ENCODE measurements around the gene SGPL1. TPM values are rescaled to one million over a fixed set of nuclear protein-coding genes. Genes with fewer than 3 reads are reported as not detected.

Gene SGPL1
- total RNA-seq, 4 donors from 2014 or later: 24.9 to 65.4 (median 61.3) TPM

DNA sequence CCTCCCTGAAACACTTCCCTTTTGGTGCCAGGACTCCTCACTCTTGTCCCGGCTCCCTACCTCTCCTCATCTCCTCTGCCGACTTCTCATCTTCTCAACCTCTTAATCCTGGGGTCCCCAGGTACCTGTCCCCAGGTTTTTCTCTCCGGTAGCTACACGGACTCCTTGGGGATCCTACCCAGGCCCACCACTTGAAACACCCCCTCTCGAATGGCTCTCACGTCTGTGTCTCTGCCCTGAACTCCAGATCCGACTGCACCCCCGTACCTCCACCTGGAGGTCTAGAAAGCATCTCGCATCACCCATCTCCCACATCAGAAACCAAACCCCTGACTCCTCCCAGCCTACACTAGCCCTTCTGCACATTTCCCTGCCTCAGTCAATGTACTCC is 35.4 kb upstream of the SGPL1 start:
- Histone ChIP-seq H3K27ac (no peak overlapping the region), H3K9me3 (no peaks in the 10 kb centered on the region), H3K27me3 (no peaks in the 10 kb centered on the region), H3K4me3 (no peak overlapping the region), H3K4me1 (peaks cover 0 to 6% (median 1%) of the 10 kb centered on the region in 4 donors), H3K36me3 (no peaks in the 10 kb centered on the region)
- no peak for DNase-seq
- intact Hi-C loops (cut with DNase I; ENCODE audit: low total_unique reads) (no loop called here), in situ Hi-C loops (cut with MboI; ENCODE audit: low pct_ligation_motif_present in 1 of 4, low pct_unique_long_range_greater_than_20kb in 1 of 4, low sequenced_read_pairs in 3 of 4) (no loop called here)
- TF ChIP-seq POLR2A (IDR thresholded peaks at IDR 0.05): no peak
- TF ChIP-seq POLR2AphosphoS5 (IDR thresholded peaks at IDR 0.05): no peak
- TF ChIP-seq, protein P1, sequence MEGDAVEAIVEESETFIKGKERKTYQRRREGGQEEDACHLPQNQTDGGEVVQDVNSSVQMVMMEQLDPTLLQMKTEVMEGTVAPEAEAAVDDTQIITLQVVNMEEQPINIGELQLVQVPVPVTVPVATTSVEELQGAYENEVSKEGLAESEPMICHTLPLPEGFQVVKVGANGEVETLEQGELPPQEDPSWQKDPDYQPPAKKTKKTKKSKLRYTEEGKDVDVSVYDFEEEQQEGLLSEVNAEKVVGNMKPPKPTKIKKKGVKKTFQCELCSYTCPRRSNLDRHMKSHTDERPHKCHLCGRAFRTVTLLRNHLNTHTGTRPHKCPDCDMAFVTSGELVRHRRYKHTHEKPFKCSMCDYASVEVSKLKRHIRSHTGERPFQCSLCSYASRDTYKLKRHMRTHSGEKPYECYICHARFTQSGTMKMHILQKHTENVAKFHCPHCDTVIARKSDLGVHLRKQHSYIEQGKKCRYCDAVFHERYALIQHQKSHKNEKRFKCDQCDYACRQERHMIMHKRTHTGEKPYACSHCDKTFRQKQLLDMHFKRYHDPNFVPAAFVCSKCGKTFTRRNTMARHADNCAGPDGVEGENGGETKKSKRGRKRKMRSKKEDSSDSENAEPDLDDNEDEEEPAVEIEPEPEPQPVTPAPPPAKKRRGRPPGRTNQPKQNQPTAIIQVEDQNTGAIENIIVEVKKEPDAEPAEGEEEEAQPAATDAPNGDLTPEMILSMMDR (IDR thresholded peaks at IDR 0.05): no peak
- no peak for TF ChIP-seq EP300 (IDR thresholded peaks at IDR 0.05; ENCODE audit: low read depth)
- 83 to 90% methylated on average over 8 to 9 of the region's 9 CpGs for WGBS, 2 donors (ENCODE audit: low coverage in 1 of 2)

DNA sequence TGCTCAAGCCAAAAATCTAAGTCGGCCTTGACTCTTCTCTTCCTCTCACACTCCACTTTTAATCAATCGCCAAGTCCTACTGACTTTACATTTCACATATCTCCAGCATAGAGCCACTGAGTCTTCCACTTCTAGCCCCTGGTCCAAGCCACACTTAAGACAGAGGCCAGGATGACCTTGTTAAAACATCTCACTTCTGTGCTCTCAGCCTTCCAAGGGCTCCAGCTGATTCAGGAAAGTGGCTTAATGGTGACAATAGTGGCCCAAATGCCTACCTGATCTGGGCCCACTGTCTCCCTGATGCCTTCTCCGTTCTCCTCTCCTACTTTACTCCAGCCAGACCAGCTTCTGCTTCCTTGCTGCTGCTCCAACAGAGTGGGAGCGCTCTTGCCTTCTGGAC is 35.0 kb upstream of the SGPL1 start:
- H3K27ac ChIP-seq: no peak overlapping the region
- intact Hi-C loops (cut with DNase I; ENCODE audit: low total_unique reads) (no loop called here), in situ Hi-C loops (cut with MboI; ENCODE audit: low pct_ligation_motif_present in 1 of 4, low pct_unique_long_range_greater_than_20kb in 1 of 4, low sequenced_read_pairs in 3 of 4) (no loop called here)
- no peaks in the 10 kb centered on the region for H3K36me3 ChIP-seq
- WGBS, 2 donors (ENCODE audit: low coverage in 1 of 2): 88 to 96% methylated on average over 4 of the region's 4 CpGs
- no peak for DNase-seq
- no peaks in the 10 kb centered on the region for H3K27me3 ChIP-seq
- TF ChIP-seq POLR2AphosphoS5 (IDR thresholded peaks at IDR 0.05) (no peak), EP300 (IDR thresholded peaks at IDR 0.05; ENCODE audit: low read depth) (no peak), POLR2A (IDR thresholded peaks at IDR 0.05) (no peak)
- TF ChIP-seq, protein P1 (IDR thresholded peaks at IDR 0.05): no peak
- peaks cover 0 to 6% (median 1%) of the 10 kb centered on the region in 4 donors for H3K4me1 ChIP-seq
- no peaks in the 10 kb centered on the region for H3K9me3 ChIP-seq
- no peak overlapping the region for H3K4me3 ChIP-seq

DNA sequence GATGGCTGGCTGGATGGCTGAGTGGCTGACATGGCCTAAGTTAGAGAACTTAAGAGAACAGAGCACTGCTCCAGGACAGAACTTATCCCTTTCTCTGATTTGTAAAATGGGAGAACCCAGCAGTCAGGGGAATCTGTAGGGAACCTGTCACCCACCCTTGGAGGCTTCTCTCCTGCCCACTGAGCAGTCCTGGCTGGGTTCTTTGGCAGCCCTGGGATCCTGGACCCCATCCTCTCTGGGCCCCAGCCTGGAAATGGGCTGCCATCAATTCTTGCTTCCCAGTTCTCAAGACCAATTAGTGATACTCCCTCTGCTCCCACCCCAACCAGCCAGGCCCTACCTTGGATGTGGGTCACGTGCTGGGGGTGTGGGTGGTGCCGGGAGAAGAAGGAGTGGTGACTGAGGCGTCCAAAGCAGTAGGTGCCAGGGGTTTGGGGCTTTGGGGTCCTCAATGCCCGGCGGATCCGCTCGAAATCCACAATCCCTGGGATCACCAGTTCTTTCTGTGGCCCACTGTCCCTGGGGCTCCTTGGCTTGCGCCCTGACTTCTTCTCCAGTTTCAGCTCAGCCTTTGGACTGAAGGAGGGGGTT is 34.2 kb upstream of the SGPL1 start:
- intact Hi-C loops (cut with DNase I; ENCODE audit: low total_unique reads): no loop called here
- in situ Hi-C loops (cut with MboI; ENCODE audit: low pct_ligation_motif_present in 1 of 4, low pct_unique_long_range_greater_than_20kb in 1 of 4, low sequenced_read_pairs in 3 of 4): no loop called here

DNA sequence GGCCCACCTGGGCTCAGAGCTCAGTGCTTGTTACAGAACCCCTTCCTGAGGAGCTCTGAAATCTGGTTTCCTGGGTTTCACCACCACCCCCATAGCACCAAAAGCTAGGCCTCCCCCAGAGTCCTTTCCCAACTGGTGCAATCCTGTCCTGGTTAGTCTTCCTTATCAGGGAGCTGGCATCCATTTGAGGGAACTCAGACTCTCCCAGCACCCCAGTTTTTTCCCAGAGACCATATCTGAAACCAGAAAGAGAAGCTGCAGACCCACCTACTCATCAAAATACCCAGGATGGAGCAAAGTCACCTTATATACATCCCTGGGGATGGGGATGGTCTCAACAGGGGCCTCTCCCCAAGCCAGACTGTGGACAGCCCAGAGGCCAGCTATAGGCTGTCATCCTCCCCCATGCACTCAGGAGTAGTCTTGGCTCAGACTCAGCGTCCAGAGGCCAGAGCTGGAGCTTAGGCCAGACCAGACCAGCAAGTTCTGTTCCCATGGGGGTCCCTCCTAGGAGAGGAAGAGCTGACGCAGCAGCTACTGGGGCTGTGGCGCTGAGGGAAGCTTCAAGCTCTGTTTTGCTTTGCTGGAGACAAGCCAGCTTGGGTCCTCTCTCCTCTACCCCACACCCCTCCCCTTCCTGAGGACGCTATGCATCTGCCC is 33.5 kb upstream of the SGPL1 start:
- Histone ChIP-seq H3K36me3 (no peaks in the 10 kb centered on the region), H3K4me1 (peaks cover 0 to 6% (median 1%) of the 10 kb centered on the region in 4 donors), H3K9me3 (no peaks in the 10 kb centered on the region), H3K27me3 (no peaks in the 10 kb centered on the region), H3K27ac (no peak overlapping the region), H3K4me3 (no peak overlapping the region)
- intact Hi-C loops (cut with DNase I; ENCODE audit: low total_unique reads): no loop called here
- WGBS, 2 donors (ENCODE audit: low coverage in 1 of 2): 71% methylated on average over 4 of the region's 4 CpGs; no CpG with 5 or more reads in 1 of the 2 donors
- TF ChIP-seq, protein P1 (IDR thresholded peaks at IDR 0.05): no peak
- TF ChIP-seq EP300 (IDR thresholded peaks at IDR 0.05; ENCODE audit: low read depth) (no peak), POLR2AphosphoS5 (IDR thresholded peaks at IDR 0.05) (no peak), POLR2A (IDR thresholded peaks at IDR 0.05) (no peak)
- no peak for DNase-seq
- in situ Hi-C loops (cut with MboI; ENCODE audit: low pct_ligation_motif_present in 1 of 4, low pct_unique_long_range_greater_than_20kb in 1 of 4, low sequenced_read_pairs in 3 of 4): no loop called here

More for the DNA sequence above, 34.2 kb upstream of the SGPL1 start:
- no peaks in the 10 kb centered on the region for H3K27me3 ChIP-seq
- DNase-seq: no peak
- H3K36me3 ChIP-seq: no peaks in the 10 kb centered on the region
- no peak overlapping the region for H3K4me3 ChIP-seq
- H3K27ac ChIP-seq: no peak overlapping the region
- no peaks in the 10 kb centered on the region for H3K9me3 ChIP-seq
- WGBS, 2 donors (ENCODE audit: low coverage in 1 of 2): 80% methylated on average over 8 of the region's 8 CpGs; no CpG with 5 or more reads in 1 of the 2 donors
- H3K4me1 ChIP-seq: peaks cover 0 to 6% (median 1%) of the 10 kb centered on the region in 4 donors
- TF ChIP-seq EP300 (IDR thresholded peaks at IDR 0.05; ENCODE audit: low read depth) (no peak), POLR2AphosphoS5 (IDR thresholded peaks at IDR 0.05) (no peak), POLR2A (IDR thresholded peaks at IDR 0.05) (no peak)
- TF ChIP-seq, protein P1 (IDR thresholded peaks at IDR 0.05): no peak
